Left lung (tissue), 14 donors: ENCODE data around the gene GSG1L. TPM values are rescaled to one million over a fixed set of nuclear protein-coding genes. Genes with fewer than 3 reads are reported as not detected.

Source experiments
- ATAC-seq: fragments of 200-7000 bp; cut with Tn5 transposase; one replicate; pipeline ENCODE4 v1.9.1; 2020; ENCODE audit warnings: moderate library complexity
- DNase-seq, 4 donors: peaks; one replicate each; pipeline ENCODE4 v3.0.0-alpha.2; 2013 to 2020
- H3K27ac ChIP-seq, 2 donors: fragments of 200-600 bp; sonication (generic) in 1 of 2; one replicate each; pipeline versions ENCODE4 v1.5.0 to v1.8.0; 2020 to 2021
- H3K27me3 ChIP-seq, 2 donors: fragments of 200-600 bp; sonication (generic) in 1 of 2; one replicate each; pipeline versions ENCODE4 v1.5.0 to v1.8.0; 2020 to 2021
- H3K36me3 ChIP-seq, 2 donors: fragments of 200-600 bp; sonication (generic) in 1 of 2; one replicate each; pipeline versions ENCODE4 v1.5.0 to v1.8.0; 2020 to 2021
- H3K4me1 ChIP-seq, 2 donors: fragments of 200-600 bp; one replicate each; pipeline ENCODE4 v1.8.0; 2021
- H3K4me3 ChIP-seq, 2 donors: fragments of 200-600 bp; sonication (generic) in 1 of 2; one replicate each; pipeline versions ENCODE4 v1.5.0 to v1.8.0; 2020 to 2021; ENCODE audit warnings: mild to moderate bottlenecking in 1 of 2
- H3K9me3 ChIP-seq, 2 donors: fragments of 200-600 bp; sonication (generic) in 1 of 2; one replicate each; pipeline versions ENCODE4 v1.5.0 to v1.8.0; 2020 to 2021
- CTCF ChIP-seq, 2 donors: fragments of 200-600 bp; sonication (generic) in 1 of 2; IDR thresholded peaks; one replicate each; pipeline versions ENCODE4 v1.5.0 to v1.8.0; 2021; ENCODE audit warnings: antibody characterized with exemption in 2 of 2
- intact Hi-C, 2 donors: fragments of 100-400 bp; cut with DNase I; formaldehyde crosslinking; loops; one replicate each; pipeline versions ENCODE4 v1.11.2 to v1.14.2; 2022
- long read RNA-seq, 12 donors: library from polyadenylated mRNA in 2 of 12; unstranded in 2 of 12; transcript quantifications; one replicate each; pipeline ENCODE4 v2.0.0 and lab custom pipeline, GENCODE V29; 2019 to 2026
- polyA plus RNA-seq, 6 donors: library from polyadenylated mRNA; unstranded; fragments of 120-200 nt; gene quantifications; one replicate each; pipeline ENCODE4 v1.2.1, GENCODE V29; 2013; ENCODE audit not compliant: insufficient read length in 6 of 6
- total RNA-seq, 2 donors: library from RNA; stranded (reverse); fragmentation: NEBNext Ultra II Directional; extraction: Animal tissue kit (Norgen Biotek cat#: 25700); gene quantifications; one replicate each; pipeline ENCODE4 v1.2.1, GENCODE V29; 2021
- donor health status: DM: no; HTN: yes; CAD: no.
- donor health status: DM: no; HTN: no; CAD: no.

Gene GSG1L
- under 1 TPM in 1 of 2 donors, not detected in 1; 0.20 TPM for total RNA-seq
- 1 to 10 TPM in 3 of 6 donors, under 1 TPM in 3; 0.55 to 1.2 (median 0.84) TPM for polyA plus RNA-seq
- long read RNA-seq, donor 1 = 0 reads
- long read RNA-seq, donor 2 = 0 reads
- long read RNA-seq, donor 3 = 0 reads
- long read RNA-seq, donor 4 = 0 reads
- long read RNA-seq, donor 5, full-length matches to known transcripts = 1 of 1 reads
- long read RNA-seq, donor 5, partial matches to known transcripts = 0 of 1 reads
- long read RNA-seq, donor 5, other reads (novel, unspliced or antisense) = 0 of 1 reads
- long read RNA-seq, donor 6, full-length matches to known transcripts = 1 of 1 reads
- long read RNA-seq, donor 6, partial matches to known transcripts = 0 of 1 reads
- long read RNA-seq, donor 6, other reads (novel, unspliced or antisense) = 0 of 1 reads
- long read RNA-seq, donor 7 = 0 reads
- long read RNA-seq, donor 8 = 0 reads
- long read RNA-seq, donor 9 = 0 reads
- long read RNA-seq, donor 10 = 0 reads
- long read RNA-seq, donor 11 = 0 reads
- long read RNA-seq, donor 12 = 0 reads

GRCh38 chr16:28063591-28064061 lies at the start of gene GSG1L:
Gene GSG1L, minus strand, starts transcription at chr16:28063714. Its CDS starts 290 bp downstream, at chr16:28063424.
- intact Hi-C loops = no loop called here
- no peak for ATAC-seq
- H3K4me1 ChIP-seq = peaks cover 0 to 9% of the 10 kb centered on the region in 2 donors
- no peak for TF ChIP-seq CTCF (IDR thresholded peaks at IDR 0.05)
- DNase-seq = no peak
- peaks cover 25 to 73% of the 10 kb centered on the region in 2 donors for H3K27me3 ChIP-seq
- H3K9me3 ChIP-seq = no peaks in the 10 kb centered on the region
- H3K36me3 ChIP-seq = no peaks in the 10 kb centered on the region
- H3K4me3 ChIP-seq = no peak within 1 kb of the TSS
- H3K27ac ChIP-seq = no peak within 1 kb of the TSS

GRCh38 chr16:28112908-28113307 lies 49.4 kb upstream of the GSG1L start:
- no peak for ATAC-seq

GRCh38 chr16:28110977-28111376 lies 47.5 kb upstream of the GSG1L start:
- DNase-seq = no peak
- Histone ChIP-seq H3K4me3 (no peak overlapping the region), H3K27me3 (no peaks in the 10 kb centered on the region), H3K27ac (peak overlapping the region in 1 of 2 donors; percentile 77), H3K4me1 (peaks cover 0 to 22% of the 10 kb centered on the region in 2 donors), H3K9me3 (no peaks in the 10 kb centered on the region), H3K36me3 (peaks cover 0 to 96% of the 10 kb centered on the region in 2 donors)
- intact Hi-C loops = no loop called here
- no peak for ATAC-seq
- TF ChIP-seq CTCF (IDR thresholded peaks at IDR 0.05) = no peak

More at GRCh38 chr16:28112908-28113307, 49.4 kb upstream of the GSG1L start:
- no peak for DNase-seq
- peaks cover 0 to 22% of the 10 kb centered on the region in 2 donors for H3K4me1 ChIP-seq
- no peaks in the 10 kb centered on the region for H3K9me3 ChIP-seq
- H3K36me3 ChIP-seq = peaks cover 0 to 96% of the 10 kb centered on the region in 2 donors
- no peak overlapping the region for H3K27ac ChIP-seq
- TF ChIP-seq CTCF (IDR thresholded peaks at IDR 0.05) = no peak
- intact Hi-C loops = no loop called here
- H3K4me3 ChIP-seq = no peak overlapping the region
- H3K27me3 ChIP-seq = no peaks in the 10 kb centered on the region

GRCh38 chr16:28110479-28110878 lies 47.0 kb upstream of the GSG1L start:
- Histone ChIP-seq H3K4me3 (no peak overlapping the region), H3K9me3 (no peaks in the 10 kb centered on the region), H3K27me3 (no peaks in the 10 kb centered on the region), H3K4me1 (peaks cover 0 to 22% of the 10 kb centered on the region in 2 donors), H3K27ac (peak overlapping the region in 1 of 2 donors; percentile 77), H3K36me3 (peaks cover 0 to 96% of the 10 kb centered on the region in 2 donors)
- intact Hi-C loops = no loop called here
- ATAC-seq (peak; percentile 64), DNase-seq (peak in 1 of 4 donors; percentile 48)
- TF ChIP-seq CTCF (IDR thresholded peaks at IDR 0.05) = no peak

- Histone ChIP-seq H3K27ac (peak overlapping the region in 1 of 2 donors; percentile 77), H3K27me3 (no peaks in the 10 kb centered on the region), H3K4me3 (no peak overlapping the region), H3K9me3 (no peaks in the 10 kb centered on the region), H3K4me1 (peaks cover 0 to 22% of the 10 kb centered on the region in 2 donors), H3K36me3 (peaks cover 0 to 96% of the 10 kb centered on the region in 2 donors)
- ATAC-seq = peak; percentile 32
- intact Hi-C loops = no loop called here
- no peak for TF ChIP-seq CTCF (IDR thresholded peaks at IDR 0.05)
- DNase-seq = peak in 1 of 4 donors; percentile 10
Observed at GRCh38 chr16:28110074-28110473, 46.6 kb upstream of the GSG1L start.
